NCI-H187 (cell line): ENCODE results near the gene C17orf67.

Source experiments
- DNase-seq, 2 experiments: peaks; one replicate each; lab custom pipeline; 2025; lab: John Stamatoyannopoulos, UW

Gene C17orf67

DNA sequence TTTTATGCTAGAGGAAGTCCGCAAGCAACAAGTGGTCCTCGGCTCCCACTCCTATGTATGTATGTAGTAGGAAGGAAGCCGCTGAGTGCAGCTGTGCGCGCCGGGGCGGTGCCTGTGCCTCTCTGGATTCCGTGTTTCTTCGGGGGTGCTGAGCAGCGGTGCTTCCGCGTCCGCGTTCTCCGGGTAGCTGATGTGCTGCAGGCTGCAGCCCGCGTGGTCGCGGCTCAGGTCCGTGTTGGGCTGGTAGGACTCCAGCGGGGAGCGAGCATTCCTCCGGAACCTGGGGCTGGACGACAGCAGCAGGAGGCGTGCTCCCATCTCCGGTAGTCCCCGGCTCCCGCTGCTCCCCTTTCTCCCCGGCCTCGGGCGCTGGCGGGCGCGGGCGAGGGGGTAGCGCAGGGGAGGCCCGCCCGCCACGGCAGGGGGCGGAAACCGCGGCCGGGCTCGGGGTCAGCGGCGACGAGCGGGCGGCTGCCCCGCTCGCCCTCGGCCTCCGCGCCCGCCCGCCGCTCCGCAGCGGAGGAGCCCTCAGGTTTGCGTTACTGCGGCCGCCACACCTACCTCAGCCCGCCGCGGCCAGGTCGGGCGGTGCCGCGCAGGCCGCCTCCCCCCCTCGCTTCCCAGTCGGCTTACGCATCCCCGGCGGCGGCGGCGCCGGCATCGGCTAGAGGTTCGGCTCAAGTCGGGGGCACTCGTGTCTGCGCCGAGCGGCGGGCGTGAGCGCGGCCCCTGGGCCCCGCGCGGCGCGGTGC is 487 bp downstream of the C17orf67 start:
- DNase-seq: peak in 1 of 2 experiments; percentile 78

GRCh38 chr17:56832446-56832845 is 1.3 kb downstream of the C17orf67 start:
- DNase-seq: no peak

GRCh38 chr17:56831369-56832095 is 2.2 kb downstream of the C17orf67 start:
- DNase-seq: no peak

DNA sequence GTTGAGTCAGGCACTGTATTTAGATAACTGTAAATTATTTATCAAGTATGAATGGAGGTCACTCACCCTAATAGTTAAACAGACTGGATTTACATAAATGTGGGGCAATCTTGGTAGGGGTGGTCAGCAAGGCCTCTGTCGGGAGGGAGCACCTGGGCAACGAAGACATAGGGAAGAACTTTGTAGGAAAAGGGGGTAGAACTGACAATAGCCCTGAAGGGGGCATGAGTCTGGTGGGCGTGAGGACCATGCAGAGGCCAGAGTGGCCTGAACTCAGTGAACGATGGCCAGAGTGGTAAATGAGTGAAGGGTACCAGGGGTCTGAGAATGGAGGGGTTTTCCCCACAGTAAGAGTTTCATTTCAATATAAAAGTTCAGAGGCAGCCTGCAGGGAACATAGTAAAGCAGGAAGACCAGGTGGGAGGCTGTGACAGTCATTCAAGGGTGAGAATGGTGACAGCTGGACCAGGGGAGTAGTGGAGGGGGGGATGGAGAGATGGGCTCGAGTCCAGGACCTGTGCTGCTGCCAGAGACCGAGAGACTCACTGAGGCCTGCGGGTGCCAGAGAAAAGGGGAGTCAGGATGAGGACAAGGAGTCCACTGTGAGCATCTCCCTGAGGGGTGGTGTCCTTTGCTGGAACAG is 2.9 kb downstream of the C17orf67 start:
- DNase-seq: no peak

DNA sequence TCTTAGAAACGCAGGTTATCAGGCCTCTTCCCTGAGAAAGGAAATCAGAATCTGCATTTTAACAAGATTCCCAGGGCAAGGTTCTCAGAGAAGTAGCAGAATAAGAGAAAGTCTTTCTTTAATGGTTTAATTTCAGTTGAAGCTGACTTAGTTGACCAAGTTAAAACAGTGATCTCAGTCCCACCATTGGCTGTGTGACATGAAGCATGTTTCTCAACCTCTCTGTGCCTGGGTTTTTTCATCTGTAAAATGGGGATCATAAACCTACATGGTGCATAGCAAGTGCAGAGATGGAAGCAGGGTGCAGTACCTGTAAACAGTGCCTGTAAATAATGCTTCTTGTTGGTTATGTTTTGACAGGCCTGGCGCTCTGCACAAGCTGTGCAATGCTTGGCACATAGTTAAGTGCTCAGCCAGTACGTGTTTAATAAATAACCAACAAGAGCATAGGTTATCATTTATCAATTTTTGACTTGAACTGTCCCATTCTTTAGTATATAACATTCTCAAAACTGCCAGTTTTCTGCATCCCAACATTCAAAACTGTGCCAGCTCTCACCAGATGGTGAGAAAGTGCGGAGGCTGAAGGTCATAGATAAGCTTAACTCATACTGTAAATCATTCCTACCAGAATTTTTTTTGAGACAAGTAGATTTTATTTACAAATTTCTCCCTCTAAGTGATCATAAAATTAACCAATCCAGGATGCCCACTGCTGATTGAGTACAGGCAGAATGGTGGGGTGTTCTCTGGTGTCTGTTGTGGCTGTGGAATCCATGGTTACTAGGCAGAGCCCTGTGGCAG is 6.9 kb downstream of the C17orf67 start:
- DNase-seq: no peak

DNA sequence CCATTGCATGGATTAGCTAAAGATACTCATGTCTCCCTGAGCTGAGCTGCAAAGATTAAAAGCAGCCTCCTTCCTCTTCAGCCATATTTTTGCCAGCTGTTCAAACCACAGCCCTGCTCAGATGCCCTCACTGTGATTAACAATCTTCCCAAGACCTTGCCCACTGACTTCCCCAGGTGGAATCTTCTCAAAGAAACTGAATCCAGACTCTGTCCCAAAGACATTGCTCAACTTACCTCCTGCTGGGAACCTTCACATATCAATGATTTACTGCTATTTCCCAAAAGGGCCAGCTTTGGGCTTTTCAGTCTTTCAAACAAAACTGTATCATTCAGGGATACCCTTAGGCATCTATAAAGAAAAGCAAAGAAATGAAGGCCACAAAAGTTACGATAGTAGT is 9.2 kb downstream of the C17orf67 start:
- no peak for DNase-seq

- no peak for DNase-seq
Observed at GRCh38 chr17:56823848-56824247, 9.9 kb downstream of the C17orf67 start.

DNA sequence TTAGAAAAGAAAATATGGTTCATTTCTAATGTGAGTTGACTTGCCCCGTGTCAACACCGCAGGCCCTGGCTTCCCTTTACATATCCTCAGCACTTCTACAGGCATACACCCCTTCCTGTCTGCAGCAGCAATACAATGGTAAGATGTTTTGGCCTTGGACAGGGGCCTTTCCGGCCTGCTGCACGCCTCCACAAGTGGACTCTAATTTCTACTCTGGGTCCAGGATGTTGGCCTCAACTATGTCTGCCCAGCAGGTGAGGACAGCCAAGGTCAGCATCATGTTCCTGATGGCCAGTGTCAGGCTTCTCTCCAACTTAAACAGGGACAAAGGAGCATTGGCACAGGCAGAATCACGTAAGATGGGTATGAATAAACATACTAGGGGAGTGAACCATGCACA is 11.0 kb downstream of the C17orf67 start:
- no peak for DNase-seq

GRCh38 chr17:56821847-56822534 is 11.7 kb downstream of the C17orf67 start:
- no peak for DNase-seq

- DNase-seq: no peak
Observed at GRCh38 chr17:56820207-56820606, 13.5 kb downstream of the C17orf67 start.

DNA sequence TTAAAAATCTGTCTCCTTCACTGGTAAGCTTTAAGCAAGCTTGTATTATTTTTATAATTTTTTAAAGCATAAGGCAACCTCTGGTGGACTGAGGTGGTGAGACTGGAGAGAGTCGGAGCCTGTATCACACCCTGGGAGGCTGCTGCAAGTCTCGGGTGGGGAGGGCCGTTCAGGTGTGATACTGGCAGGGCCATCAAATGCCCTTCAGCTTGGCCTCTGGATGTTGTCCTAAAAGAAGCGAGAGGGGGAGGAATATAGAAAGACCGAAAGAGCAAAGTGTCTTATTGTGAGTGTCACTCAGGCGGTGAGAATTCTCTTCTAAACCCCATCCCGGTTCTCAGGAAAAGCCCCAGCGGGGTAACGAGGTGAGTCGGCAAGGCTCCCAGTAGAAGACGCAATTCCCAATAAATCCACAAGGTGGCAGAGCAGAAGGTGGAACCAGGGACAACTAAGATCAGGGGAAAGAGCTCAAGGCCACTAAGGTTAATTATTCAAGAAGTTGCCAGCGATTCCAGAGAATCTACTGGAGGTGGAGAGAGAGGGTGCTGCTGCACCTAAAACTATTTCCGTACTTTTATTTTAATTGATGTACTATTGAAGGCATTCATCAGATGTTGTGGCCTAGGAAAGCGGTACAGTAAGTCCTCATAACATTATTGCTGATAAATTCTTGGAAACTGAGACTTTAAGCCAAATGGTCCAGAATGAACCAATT is 14.1 kb downstream of the C17orf67 start:
- DNase-seq: peak; percentile 38 to 39

- DNase-seq: no peak
Observed at GRCh38 chr17:56819030-56819429, 14.7 kb downstream of the C17orf67 start.

GRCh38 chr17:56817066-56817465 is 16.7 kb downstream of the C17orf67 start:
- no peak for DNase-seq

GRCh38 chr17:56815711-56816110 is 18.0 kb downstream of the C17orf67 start:
- DNase-seq: no peak

GRCh38 chr17:56812901-56813388 is 20.8 kb downstream of the C17orf67 start:
- DNase-seq: peak in 1 of 2 experiments; percentile 26

- DNase-seq: no peak
Observed at GRCh38 chr17:56810891-56811775, 22.6 kb downstream of the C17orf67 start.

DNA sequence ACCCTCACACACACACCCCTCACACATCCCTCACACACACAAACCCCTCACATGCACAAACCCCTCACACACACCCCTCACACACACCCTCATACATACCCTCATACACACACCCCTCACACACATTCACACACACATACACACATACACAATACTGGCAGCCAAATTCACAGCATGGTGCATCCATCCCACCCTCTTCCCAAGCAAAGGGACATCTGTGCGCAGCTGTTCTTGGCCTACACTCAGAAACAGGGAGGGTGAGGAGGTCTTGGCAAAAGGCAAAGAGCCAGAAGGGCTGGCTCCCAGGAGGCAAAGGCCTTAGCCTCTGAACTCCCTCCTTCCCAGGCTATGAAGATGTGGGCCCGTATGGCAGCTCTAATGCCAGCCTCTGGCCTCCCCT is 23.4 kb downstream of the C17orf67 start:
- DNase-seq: no peak

GRCh38 chr17:56809820-56810179 is 23.9 kb downstream of the C17orf67 start:
- no peak for DNase-seq

GRCh38 chr17:56809106-56809819 is 24.5 kb downstream of the C17orf67 start:
- DNase-seq: no peak
